ENCODE measurements around the gene GSAP.

DNA sequence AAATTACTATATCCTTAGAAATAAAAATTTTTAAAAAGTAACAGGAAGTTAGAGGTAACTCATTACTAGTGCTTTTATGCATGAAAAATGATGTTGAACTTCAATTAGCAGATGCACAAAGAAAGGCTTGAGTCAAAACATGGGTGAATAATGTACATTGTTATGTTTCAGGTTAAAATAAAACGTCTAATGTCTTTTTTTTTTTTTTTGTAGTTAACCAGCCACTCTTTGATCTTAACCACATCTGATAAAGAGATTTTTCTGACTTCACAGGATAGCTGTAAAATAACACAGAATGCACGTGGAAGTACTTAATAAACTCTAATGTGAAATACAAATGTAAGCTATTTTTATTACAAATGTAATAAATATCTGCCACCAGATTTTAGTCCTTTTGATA, 61.7 kb downstream of the GSAP start:
- TF ChIP-seq, protein P1, sequence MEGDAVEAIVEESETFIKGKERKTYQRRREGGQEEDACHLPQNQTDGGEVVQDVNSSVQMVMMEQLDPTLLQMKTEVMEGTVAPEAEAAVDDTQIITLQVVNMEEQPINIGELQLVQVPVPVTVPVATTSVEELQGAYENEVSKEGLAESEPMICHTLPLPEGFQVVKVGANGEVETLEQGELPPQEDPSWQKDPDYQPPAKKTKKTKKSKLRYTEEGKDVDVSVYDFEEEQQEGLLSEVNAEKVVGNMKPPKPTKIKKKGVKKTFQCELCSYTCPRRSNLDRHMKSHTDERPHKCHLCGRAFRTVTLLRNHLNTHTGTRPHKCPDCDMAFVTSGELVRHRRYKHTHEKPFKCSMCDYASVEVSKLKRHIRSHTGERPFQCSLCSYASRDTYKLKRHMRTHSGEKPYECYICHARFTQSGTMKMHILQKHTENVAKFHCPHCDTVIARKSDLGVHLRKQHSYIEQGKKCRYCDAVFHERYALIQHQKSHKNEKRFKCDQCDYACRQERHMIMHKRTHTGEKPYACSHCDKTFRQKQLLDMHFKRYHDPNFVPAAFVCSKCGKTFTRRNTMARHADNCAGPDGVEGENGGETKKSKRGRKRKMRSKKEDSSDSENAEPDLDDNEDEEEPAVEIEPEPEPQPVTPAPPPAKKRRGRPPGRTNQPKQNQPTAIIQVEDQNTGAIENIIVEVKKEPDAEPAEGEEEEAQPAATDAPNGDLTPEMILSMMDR (IDR thresholded peaks at IDR 0.05), result no peak
- TF ChIP-seq EP300 (IDR thresholded peaks at IDR 0.05), result no peak
